PFSK-1 (cell line): ENCODE results near the gene CCNA2.

Experiments
- FOXP2 ChIP-seq: optimal IDR thresholded peaks from 2 replicates; pipeline ENCODE3; 2011; ENCODE audit warnings: borderline replicate concordance, control low read depth, inconsistent platforms; ENCODE audit not compliant: insufficient read depth; ENCODE audit errors: extremely low read length, extremely low read depth
- POLR2AphosphoS5 ChIP-seq: IDR thresholded peaks from 2 replicates; pipeline ENCODE4 v1.6.1; 2012; ENCODE audit warnings: low read depth, mild to moderate bottlenecking, control low read depth, low read length, moderate library complexity
- SIN3A ChIP-seq: IDR thresholded peaks from 2 replicates; pipeline ENCODE4 v1.6.1; 2012; ENCODE audit warnings: mild to moderate bottlenecking, low read length, moderate library complexity, borderline replicate concordance; ENCODE audit not compliant: insufficient read depth
- TAF1 ChIP-seq: IDR thresholded peaks from 2 replicates; pipeline ENCODE4 v1.6.1; 2012; ENCODE audit warnings: low read length, control low read depth, borderline replicate concordance; ENCODE audit not compliant: insufficient read depth
- TF ChIP-seq, protein P1 (sequence below), 2 experiments: IDR thresholded peaks; 2 replicates each; pipeline versions ENCODE4 v1.6.1 to v1.8.0; 2011 to 2012; ENCODE audit warnings: low read depth in 2 of 2, low read length in 2 of 2, control low read depth in 1 of 2, inconsistent platforms in 1 of 2, mild to moderate bottlenecking in 1 of 2, moderate library complexity in 1 of 2; ENCODE audit not compliant: insufficient read depth in 1 of 2

The CCNA2 gene

DNA sequence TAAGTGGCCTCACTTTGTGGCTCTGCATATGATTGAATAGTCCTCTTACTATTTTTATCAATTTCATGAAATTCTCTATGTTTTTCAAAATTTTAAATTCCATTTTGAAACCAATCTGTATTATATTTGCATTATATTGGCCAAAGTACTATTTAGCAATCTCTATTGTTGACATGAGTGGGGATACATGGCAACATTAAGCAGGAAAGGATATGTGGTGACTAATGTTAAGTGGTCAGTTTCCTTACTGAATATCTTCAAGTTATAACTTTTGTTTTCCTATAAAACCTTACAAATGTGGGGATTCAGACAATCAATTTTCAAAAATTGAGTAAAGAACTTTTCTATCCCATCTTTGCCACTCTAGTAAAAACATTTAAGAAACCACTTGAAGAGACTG lies 36.4 kb upstream of the CCNA2 start:
- TF ChIP-seq FOXP2 (no peak), TAF1 (no peak), SIN3A (no peak), POLR2AphosphoS5 (no peak)
- TF ChIP-seq, protein P1, sequence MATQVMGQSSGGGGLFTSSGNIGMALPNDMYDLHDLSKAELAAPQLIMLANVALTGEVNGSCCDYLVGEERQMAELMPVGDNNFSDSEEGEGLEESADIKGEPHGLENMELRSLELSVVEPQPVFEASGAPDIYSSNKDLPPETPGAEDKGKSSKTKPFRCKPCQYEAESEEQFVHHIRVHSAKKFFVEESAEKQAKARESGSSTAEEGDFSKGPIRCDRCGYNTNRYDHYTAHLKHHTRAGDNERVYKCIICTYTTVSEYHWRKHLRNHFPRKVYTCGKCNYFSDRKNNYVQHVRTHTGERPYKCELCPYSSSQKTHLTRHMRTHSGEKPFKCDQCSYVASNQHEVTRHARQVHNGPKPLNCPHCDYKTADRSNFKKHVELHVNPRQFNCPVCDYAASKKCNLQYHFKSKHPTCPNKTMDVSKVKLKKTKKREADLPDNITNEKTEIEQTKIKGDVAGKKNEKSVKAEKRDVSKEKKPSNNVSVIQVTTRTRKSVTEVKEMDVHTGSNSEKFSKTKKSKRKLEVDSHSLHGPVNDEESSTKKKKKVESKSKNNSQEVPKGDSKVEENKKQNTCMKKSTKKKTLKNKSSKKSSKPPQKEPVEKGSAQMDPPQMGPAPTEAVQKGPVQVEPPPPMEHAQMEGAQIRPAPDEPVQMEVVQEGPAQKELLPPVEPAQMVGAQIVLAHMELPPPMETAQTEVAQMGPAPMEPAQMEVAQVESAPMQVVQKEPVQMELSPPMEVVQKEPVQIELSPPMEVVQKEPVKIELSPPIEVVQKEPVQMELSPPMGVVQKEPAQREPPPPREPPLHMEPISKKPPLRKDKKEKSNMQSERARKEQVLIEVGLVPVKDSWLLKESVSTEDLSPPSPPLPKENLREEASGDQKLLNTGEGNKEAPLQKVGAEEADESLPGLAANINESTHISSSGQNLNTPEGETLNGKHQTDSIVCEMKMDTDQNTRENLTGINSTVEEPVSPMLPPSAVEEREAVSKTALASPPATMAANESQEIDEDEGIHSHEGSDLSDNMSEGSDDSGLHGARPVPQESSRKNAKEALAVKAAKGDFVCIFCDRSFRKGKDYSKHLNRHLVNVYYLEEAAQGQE (IDR thresholded peaks at IDR 0.05; ENCODE audit: insufficient read depth in 1 of 2, low read depth in 2 of 2, low read length in 2 of 2), result no peak

DNA sequence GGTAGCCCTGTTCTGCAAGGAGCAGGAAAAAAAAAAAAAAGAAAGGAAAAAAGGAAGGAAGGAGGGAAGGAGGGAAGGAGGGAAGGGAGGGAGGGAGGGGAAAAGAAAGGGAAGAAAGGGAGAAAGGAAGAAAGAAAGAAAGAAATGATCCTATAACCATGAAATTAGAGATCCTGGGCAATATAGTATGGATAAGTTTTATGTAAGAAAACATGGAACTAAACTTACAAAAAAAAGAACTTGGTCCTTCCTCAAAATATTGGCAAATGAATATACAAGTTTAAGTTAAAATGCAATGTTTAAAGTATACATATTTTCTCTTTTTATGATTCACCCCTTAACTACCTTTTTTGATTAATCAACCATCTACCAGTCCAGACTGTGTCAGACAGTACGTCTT lies 27.7 kb upstream of the CCNA2 start:
- TF ChIP-seq FOXP2, result no peak

- TF ChIP-seq, protein P1 (IDR thresholded peaks at IDR 0.05; ENCODE audit: insufficient read depth in 1 of 2, low read depth in 2 of 2, low read length in 2 of 2), result no peak
- TF ChIP-seq POLR2AphosphoS5 (no peak), TAF1 (no peak), SIN3A (no peak), FOXP2 (no peak)
Measured at GRCh38 chr4:121846662-121847061, 23.0 kb upstream of the CCNA2 start.

DNA sequence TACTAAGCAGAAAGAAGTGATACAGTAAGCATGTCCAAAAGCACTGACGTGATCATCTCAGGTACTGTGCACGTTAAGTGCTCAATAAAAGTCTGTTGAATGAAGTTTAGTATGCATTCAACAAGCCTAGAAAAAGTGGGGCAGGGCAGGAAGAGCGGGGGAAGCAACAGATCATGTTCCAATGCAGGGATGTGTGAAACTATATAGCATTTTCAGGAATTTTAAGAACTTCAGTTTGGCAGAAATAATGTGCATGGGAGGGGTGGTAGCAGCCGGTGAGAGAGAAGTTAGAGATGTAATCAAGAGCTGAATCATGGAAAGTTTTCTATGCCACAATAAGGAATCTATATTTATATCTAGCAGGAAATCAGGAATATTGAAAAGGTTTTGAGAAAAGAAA lies 19.2 kb upstream of the CCNA2 start:
- TF ChIP-seq, protein P1 (IDR thresholded peaks at IDR 0.05; ENCODE audit: insufficient read depth in 1 of 2, low read depth in 2 of 2, low read length in 2 of 2), result no peak
- no peak for TF ChIP-seq FOXP2
- TF ChIP-seq SIN3A, result no peak
- TF ChIP-seq TAF1, result no peak
- TF ChIP-seq POLR2AphosphoS5, result no peak

GRCh38 chr4:121838136-121838535 lies 14.5 kb upstream of the CCNA2 start:
- TF ChIP-seq, protein P1 (IDR thresholded peaks at IDR 0.05; ENCODE audit: insufficient read depth in 1 of 2, low read depth in 2 of 2, low read length in 2 of 2), result no peak
- TF ChIP-seq TAF1 (no peak), SIN3A (no peak), POLR2AphosphoS5 (no peak), FOXP2 (no peak)

- TF ChIP-seq FOXP2 (no peak), SIN3A (no peak), TAF1 (no peak), POLR2AphosphoS5 (no peak)
- TF ChIP-seq, protein P1 (IDR thresholded peaks at IDR 0.05; ENCODE audit: insufficient read depth in 1 of 2, low read depth in 2 of 2, low read length in 2 of 2), result no peak
Measured at GRCh38 chr4:121829511-121829910, 5.8 kb upstream of the CCNA2 start.
